HG02870 (cell line): ENCODE measurements around the gene GALNT15.

Source experiments
- ATAC-seq: cut with Tn5 transposase; IDR thresholded peaks from one replicate; pipeline ENCODE4 v1.9.1; 2021; ENCODE audit warnings: mild to moderate bottlenecking, moderate library complexity; ENCODE audit not compliant: unreplicated experiment

The GALNT15 gene

GRCh38 chr3:16279010-16279801 lies 104.7 kb downstream of the GALNT15 start:
- ATAC-seq = no peak

DNA sequence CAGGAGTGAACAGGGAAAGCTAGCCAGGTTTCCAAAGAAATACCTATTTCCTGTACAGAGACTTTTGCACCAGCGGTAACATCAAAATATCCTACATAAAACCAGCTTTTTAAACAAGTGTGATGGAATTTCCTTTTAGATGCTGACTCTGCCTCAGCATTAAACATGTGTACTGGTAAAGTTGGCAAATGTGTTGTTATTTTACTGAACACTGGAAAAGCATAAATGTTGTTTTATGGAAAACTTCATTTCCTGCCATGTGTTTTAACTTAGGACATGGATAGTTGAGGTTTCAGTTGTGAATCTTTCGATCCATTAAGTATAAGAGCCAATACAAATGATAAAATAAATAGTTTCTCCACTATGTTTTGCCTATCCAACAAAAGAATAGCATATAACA lies 106.2 kb downstream of the GALNT15 start:
- no peak for ATAC-seq
